GM19043 (cell line): ENCODE measurements around the gene DDX20.
A peak's percentile ranks its signal among the peaks of the same experiment; 100 is the strongest.
"Not testable (repeated sequence)": the region's sequence is repeated elsewhere in the genome, so short reads cannot be mapped to it uniquely, and the experiment has no call there.

Source experiments
- ATAC-seq: cut with Tn5 transposase; IDR thresholded peaks from one replicate; pipeline ENCODE4 v1.9.1; 2021; ENCODE audit warnings: low read depth; ENCODE audit not compliant: unreplicated experiment

DDX20 gene

DNA sequence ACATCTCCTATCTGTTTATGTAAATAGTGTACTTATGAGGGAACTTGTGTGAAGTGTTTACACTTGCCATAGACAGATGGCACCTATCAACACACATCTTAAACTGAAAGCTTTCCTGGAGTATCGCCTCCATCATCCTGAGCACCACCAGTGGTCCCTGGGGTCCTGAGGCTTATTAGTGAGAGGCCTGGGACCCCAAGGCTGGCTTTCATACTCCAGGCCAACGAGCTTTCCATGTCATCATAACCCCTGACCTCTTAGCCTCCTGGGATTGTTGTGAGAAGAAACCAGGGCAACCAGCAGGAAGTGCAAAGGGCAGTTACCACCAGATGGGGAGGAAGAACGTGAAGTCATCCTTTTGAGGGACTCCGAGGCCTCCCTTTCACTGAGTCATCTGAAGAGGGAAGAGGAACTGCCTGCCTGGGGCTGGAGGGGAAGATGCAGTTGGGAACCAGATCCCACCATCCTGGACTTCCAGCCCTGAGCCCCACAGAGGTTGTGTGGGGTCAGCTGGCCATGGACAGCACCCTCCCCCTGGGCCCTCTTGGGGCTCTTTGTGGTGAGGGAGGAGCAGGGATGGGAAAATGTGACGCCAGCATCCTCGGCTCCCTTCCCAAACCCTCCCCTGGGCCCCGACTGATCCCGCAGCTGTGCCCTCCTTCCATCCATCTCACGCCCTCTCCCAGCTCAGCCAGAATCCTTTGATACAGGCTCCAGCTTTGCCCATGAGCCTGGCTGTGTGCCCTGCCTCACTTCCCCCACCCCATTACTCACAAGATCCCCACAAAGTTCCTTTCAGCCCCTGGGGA lies 22.3 kb upstream of the DDX20 start:
- ATAC-seq, result no peak

DNA sequence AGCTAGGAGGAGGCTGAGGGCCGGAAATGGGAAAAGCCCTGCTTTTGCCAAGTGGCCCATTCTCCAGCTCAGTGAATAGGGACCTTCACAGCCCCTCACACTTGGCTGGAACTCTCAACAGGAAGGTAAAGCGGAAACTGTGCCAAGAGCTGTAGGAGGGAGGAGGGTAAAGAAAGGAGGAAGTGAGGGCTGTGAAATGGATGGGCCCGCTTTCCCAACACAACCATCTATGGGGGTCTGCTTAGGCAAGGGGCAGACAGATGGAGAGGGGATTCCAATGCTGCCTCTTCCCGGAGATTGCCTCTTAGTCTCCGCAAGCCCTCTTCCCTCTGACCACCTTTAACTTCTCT lies 21.7 kb upstream of the DDX20 start:
- no peak for ATAC-seq

DNA sequence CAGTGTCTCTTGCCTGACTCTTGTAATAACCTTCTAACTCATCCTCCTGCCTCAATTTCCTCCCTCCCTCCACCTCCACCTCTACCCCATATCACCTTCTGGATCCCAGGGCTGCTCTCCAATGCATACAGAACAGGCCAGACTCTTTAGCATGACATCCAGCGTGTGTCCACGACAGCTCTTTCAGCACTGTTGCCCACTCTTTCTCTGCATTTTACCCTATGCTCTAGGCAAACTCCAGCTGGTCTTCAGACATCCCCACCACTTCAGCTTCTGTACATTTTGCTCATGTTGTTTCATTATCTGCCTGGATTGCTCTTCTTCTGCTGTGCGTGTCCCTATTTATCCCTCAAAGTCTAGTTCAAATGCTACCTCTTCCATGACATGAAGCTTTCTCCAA lies 21.3 kb upstream of the DDX20 start:
- no peak for ATAC-seq

DNA sequence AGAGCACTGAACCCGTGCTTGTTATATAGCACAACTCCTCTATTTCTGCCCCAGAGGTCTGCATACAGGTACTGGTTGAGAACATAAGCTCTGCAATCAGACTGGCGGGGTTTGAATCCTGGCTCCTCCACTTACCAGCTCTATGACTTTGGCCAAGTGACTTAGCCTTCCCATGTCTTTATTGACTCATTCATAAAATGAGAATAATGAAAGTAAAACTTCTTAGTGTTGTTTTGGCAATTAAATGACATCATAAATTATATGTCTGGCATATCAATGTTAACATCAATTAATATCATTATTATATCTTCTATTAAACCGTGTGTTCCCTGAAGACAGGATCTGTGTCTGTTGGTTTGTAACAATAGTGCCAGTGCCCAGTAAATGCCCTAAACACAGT lies 20.8 kb upstream of the DDX20 start:
- ATAC-seq, result no peak

DNA sequence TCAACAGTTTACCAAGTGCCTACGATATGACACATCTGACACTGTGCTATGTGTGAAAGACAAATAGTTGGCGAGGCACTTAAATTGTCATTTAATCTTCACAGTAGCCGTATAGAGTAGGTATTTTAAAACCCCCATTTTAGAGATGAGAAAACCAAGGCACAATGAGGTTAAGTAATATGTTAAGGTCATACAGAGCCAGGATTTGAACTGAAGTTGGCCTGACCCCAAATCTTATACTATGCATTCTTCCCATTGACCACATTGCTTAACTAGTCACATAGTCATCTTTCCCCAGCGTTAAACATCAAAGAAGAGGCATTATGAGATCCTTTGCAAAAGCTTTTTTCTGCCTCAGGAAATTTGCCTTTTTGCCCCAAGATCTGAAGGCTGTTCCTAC lies 20.4 kb upstream of the DDX20 start:
- no peak for ATAC-seq

DNA sequence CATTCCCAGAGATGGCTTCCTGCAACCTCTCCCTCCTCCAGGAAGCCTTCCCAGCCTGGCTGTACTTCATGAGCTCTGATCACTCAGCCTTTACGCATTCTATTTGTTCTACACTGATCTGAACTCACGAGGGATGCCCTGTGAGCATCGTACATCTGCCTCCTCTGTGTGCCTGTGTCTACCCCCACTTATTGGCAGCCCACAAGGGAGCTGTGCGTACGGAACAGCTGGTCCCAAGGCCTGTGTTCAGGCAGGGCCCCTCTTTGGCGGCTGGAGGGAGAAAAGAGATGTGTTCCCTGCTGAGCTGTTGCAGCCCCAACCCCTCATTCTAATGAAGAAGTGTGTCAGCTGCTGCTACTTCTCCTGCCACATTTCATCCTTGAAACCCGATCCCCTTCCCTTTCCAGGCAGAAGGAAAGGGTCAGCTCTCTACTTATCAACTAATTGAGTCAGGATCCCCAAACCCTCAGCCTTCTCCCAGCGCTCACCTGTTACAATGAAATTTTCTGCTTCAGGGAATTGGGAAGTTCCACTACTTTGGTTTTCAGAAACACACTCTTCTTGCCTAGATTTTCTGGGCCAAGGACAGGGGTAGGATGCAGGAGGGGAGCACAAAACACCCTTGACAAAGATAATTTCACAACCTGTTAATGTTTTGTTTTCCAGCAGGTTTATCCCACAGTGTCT lies 19.7 kb upstream of the DDX20 start:
- ATAC-seq, result no peak

DNA sequence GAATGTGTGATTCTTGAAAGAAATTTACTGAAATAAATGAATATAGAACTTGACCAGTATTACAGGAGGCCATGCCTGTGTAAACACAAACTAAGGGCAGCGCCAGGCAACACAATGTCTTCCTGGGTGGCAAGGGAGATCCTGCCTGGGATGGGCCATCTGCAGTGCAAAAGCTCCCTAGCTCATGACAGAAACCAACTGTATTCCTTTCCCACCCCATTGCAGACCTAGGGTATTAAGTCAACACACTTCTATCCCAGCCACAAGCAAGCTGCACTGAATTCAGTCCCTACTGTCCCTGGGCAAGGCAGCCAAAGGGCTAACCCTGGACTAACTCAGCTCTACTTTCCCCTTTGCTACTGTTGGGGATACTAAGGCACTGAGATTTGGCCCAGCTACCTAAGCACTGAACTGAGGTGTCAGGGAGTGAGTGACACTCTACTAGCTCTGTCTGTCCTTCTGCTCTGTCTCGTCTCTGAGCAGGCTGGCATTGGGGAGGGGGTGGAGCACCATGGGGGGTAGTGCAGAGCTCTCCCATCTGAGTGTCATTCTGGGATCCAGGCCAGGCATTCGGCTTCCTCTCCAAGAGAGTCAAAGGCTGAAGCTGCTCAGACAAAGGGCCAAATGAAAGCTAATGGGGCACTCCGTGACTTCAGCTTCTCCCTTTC lies 19.0 kb upstream of the DDX20 start:
- no peak for ATAC-seq

DNA sequence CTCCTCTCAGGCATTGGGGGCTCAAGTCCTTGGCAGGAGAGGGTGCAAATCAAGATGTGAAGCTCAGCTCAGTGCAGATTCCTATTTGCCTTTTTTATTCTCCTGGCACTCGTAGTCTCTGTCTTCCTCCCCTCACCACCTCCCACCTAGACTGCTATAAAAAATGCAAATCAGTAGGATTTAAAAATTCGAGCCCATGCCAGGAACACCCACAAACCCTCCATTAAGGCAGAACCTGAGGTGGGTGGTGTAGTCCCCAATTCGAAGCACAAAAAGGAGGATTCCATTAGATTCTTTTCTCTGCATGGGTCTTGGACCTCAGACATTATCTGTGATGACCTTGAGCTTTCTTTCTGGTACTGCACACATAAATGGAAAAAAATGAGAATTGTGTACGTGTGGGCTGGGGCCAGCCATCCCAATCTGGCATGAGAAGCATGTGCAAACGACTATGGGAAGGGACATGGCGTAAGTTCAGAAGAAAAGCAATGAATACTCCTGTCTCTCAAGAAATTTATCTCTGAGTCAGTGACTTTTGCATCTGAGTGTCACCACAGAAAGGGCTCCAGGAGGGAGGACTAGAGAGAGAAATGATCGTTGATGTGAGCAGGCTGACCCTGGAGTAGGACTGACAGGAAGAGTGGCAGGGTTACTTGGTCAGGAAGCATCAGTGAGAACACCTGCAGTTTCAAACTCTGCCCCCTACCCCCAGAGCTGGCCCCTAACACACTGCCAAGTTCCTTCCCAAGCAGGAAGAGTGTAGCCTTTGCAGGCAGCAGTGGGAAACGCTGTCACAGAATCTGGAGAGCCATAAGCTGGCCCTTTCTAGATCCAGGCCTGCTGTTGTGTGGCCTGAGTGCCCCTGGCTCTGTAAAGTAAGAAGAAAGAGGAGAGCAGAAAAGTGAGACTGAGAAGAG lies 18.2 kb upstream of the DDX20 start:
- ATAC-seq, result no peak

DNA sequence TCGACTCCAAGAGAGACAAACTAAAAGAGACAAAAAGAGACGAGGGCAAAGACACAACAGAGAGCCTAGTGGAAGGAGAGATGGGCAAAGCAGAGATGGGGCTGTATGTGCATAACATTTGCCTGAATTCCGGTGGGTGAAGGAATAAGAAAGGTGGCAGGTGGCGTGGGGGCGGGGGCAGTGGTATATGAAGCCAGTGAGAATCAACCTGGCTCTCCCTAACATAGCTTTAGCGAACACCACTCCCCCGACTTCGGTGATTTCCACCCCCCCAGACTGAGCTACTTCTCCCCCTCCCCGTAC lies 17.6 kb upstream of the DDX20 start:
- ATAC-seq, result no peak

DNA sequence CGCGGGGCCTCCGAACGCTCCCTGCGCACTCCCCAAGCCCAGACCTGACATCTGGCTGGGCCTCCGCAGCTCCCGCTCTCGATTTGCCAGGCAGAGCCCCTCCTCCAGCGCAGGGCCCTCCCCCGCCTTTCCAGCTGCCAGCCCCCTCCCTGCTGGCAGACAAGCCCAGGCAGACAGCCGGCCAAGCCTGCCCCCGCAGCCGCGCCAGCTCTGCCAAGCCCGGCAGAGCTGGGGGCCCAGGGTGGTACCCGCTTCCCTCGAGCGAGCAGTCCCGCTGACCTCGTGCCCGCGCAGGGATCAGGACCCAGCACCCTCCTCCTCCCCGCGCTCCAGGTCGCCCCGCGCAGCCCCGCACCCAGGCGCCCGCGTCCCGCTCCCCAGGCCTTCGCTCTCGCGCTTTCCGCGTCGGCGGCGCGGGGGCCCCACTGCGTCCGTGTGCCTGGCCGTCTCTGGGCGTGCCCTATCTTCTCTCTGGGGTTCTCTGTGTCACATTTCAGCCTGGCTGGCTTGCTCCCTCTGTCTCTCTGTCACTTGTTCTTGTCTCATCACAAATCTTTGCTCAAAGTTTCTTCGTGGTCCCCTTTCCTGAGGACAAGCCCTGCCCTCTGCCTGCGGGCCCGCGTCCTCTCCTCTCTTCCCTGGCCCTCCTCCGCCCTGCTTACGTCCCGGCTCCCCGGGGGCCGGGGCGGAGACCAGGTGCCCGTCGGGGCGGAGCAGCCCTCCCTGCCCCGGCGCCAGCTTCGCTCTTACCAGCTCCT lies 17.1 kb upstream of the DDX20 start:
- ATAC-seq, result peak; percentile 34

DNA sequence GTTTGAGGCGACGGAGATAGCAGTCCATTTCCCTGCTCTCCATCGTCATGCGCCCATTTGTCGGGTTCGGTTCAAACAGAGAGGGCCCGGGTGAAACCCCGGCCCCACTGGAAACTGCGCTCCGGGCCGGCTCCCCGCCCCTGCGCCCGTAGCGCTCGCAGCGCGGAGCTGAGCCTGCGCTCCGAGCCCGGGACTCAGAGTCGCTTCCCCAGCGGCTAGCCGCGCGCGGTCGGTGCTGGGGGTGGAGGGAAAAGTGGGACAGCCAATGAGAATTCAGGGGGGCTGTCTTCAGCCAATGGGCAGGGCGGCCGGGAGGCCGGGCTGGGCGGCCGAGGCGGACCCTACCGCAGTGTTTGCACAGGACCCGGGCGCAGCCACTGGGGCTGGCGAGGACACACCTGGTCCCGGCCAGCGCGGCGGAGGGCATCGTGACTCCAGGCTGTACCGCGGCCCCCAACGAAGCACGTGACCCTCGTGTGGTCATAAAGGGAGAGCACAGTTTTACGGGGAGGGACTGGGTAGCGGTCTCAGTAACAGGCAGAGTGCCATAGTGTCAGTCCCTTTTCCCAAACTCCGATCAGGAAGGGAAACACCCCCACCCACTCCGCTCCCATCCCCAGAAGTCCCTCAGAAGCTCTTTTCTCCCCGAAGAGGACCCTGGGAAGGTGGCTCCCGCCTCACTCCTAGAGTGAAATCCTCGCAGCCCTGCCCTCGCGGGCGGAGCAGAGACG lies 16.3 kb upstream of the DDX20 start, which contains the start of gene INKA2:
TSS of gene INKA2 (minus strand) at position 202 of the 731 bp plus-strand sequence. CDS start at position 49, 153 bp downstream.
- ATAC-seq, result peak; percentile 81

DNA sequence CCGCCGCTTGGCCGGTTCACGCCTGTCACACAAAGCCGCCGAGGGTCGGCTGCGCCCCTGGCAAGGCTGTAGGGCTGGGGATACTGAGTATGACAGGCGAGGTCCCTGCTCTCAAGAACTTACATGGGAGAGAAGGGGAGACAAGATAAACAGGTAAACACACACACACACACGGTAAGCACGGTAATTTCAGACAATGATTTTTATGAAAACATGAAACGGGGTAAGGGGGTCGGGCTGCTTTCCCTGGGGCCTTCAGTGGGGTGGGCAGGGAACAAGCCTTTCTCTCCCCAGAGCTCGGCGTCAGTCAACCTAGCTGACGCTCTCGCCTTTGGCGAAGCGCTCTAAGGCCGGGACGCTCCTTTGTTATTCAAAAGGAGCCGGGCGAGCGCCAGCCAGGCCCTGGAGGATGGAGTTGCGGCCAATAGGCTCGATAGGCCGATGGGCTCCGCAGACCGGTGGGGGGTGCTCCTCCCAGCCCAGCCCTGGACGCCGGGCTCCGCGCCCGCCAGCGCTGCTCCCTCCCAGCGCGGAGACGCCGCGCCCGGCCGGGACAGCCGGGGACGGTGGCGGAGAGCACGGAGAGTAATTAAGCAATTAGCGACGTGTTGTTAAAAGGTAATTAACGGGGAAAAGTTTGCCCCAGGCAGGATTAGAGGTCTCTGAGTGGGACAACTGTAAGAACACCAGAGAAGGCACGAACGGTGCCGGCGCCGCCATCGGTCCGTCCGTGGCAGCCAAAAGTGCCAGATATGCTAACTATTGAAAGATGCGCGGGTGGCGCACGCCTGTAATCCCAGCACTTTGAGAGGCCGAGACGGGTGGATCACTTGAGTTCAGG lies 15.6 kb upstream of the DDX20 start:
- no peak for ATAC-seq

DNA sequence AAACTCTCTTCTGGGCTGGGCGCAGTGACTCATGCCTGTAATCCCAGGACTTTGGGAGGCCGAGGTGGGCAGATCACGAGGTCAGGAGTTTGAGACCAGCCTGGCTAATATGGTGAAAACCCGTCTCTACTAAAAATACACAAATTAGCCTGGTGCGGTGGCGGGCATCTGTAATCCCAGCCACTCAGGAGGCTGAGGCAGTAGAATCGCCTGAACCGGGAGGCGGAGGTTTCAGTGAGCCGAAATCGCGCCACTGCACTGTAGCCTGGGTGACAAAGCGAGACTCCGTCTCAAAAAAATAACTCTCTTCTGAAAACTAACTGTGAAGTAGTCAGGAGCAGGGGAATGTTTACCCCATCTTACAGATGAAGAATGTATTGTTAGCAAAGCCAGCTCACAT lies 13.4 kb upstream of the DDX20 start:
- not testable (repeated sequence) for ATAC-seq

DNA sequence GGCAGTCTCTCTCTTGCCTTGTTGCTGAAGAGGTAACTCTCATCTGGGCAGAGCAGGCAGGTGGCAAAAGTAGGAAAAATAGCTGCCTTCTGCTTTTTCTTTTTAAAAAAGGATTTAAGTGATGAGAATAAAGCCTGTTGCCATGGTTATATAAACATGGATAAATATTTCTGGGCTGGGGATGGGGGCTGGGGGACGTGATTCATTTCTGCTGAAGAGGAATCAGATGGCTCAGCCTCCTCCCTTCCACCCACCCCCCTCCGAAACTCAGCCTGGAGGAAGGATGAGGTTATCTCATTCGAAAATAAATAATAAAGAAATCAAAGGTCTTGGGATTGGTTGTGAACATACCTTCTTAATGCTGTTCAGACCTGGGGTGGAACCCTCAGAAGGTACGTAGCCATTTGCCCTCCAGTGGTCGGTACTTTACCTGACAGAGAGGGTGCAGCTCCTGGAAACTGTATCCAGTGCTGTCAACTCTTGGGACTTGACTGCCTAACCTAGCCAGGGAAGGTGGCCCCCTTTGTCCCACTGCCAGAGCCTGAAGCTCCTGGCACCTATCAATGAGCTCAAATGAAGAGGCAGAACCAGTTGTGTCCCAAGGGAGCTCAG lies 12.7 kb upstream of the DDX20 start:
- ATAC-seq, result no peak

DNA sequence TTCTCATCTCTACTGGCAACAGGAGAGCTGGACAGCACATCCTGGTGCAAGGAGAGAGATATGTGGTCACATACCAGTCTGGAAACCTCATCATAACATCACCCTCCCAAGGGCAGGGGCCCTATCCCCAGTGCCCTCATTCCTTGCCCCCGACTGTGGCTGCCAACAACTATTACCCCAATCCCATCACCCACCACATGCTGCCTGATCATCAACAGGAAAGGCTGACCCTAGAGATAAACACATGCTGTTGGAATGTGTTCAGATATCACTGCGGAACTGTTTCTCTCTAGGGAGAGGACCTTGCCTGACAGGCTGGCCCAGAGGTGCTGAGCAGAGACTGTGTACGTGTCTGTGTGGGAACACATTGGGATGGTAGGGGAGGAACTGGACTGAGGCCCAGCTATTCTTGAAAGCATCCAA lies 12.0 kb upstream of the DDX20 start:
- ATAC-seq, result no peak

DNA sequence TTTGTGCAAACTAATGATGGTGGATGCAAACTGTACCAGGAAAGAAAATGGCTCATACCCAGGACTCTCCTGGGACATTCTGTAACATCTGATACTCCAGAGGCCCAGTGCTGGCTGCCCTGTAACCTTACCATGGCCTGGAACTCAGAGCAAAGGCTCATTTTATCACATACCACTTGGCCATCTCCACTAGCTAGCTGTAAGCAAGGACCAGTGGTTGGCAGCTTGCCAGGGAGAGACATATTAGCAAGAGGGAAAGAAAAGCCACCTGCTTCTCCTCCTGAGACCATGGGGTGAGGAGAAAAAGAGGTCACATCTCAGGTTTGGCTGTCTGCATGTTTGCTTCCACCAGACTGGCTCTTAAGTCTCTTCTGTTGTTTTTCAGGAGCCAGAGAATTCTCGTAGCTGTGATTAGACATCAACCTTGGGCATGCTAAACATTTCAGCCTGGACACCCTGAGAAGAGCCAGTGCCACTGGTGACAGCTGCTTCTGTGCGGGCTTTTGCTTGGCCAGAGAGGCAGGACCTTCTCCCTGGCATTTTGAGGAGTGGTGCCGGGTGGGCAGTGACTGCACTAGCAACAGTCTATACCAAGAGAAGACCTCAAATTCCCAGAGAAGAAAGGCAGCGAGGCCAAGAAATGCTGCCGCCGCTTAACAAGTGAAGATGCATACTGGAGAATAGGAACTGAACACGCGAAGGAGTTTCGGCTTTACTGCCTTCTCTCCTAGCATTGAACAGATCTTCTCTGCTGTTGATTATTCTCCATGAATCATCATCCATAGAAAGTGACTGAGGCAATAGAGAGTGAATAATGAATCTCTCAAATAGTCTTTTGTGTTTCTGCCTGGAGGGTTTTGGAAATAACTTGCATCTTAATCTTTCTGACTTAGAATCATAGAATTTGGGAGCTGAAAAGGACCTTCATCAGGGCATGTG lies 9.8 kb upstream of the DDX20 start:
- no peak for ATAC-seq

DNA sequence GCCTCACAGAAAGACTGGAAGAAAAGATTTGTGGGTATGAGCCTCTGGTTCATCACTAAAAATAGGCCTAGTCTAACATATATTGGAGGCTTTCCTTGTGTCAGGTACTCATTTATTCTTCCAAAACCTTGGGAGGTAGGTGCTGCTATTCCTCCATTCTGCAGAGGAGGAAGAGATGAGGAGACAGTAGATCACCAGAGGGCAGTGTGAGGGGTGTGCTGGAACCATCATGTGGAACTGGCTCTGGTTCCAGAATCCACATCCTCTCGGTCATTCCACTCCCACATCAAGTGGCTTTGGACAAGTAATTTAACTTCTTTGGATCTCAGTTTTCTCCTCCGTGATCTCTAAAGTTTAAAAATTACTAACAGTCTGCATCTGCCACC lies 9.1 kb upstream of the DDX20 start:
- ATAC-seq, result no peak
